ENCODE measurements around the gene ZNF593. TPM values are rescaled to one million over a fixed set of nuclear protein-coding genes. Genes with fewer than 3 reads are reported as not detected.

ZNF593 gene
- polyA plus RNA-seq, 2 donors: 42.3 to 63.3 TPM

- Histone ChIP-seq H3K27me3 (ENCODE audit: control insufficient read depth in 1 of 2, insufficient read depth in 2 of 2, low read length in 2 of 2) (no peaks in the 10 kb centered on the region), H3K27ac (ENCODE audit: low read depth in 2 of 2, low read length in 1 of 2) (no peak overlapping the region), H3K9me3 (ENCODE audit: control insufficient read depth in 2 of 2, insufficient read depth in 1 of 2, low read depth in 1 of 2, low read length in 1 of 2) (no peaks in the 10 kb centered on the region), H3K36me3 (ENCODE audit: control insufficient read depth in 2 of 2, insufficient read depth in 2 of 2, low read length in 1 of 2) (peaks cover 0 to 29% of the 10 kb centered on the region in 2 donors), H3K4me3 (ENCODE audit: low read depth in 1 of 2, low read length in 2 of 2) (no peak overlapping the region), H3K4me1 (ENCODE audit: control insufficient read depth in 2 of 2, insufficient read depth in 2 of 2, low read length in 1 of 2) (peaks cover 4 to 5% of the 10 kb centered on the region in 2 donors)
- 81 to 82% methylated on average over 7 of the region's 7 CpGs for WGBS, 2 donors
Observed at GRCh38 chr1:26182383-26182696, 12.6 kb downstream of the ZNF593 start.

- Histone ChIP-seq H3K36me3 (ENCODE audit: control insufficient read depth in 2 of 2, insufficient read depth in 2 of 2, low read length in 1 of 2) (peaks cover 0 to 37% of the 10 kb centered on the region in 2 donors), H3K27me3 (ENCODE audit: control insufficient read depth in 1 of 2, insufficient read depth in 2 of 2, low read length in 2 of 2) (no peaks in the 10 kb centered on the region), H3K27ac (ENCODE audit: low read depth in 2 of 2, low read length in 1 of 2) (no peak overlapping the region), H3K9me3 (ENCODE audit: control insufficient read depth in 2 of 2, insufficient read depth in 1 of 2, low read depth in 1 of 2, low read length in 1 of 2) (no peaks in the 10 kb centered on the region), H3K4me3 (ENCODE audit: low read depth in 1 of 2, low read length in 2 of 2) (no peak overlapping the region), H3K4me1 (ENCODE audit: control insufficient read depth in 2 of 2, insufficient read depth in 2 of 2, low read length in 1 of 2) (peaks cover 4 to 5% of the 10 kb centered on the region in 2 donors)
- 92 to 93% methylated on average over 7 of the region's 7 CpGs for WGBS, 2 donors
Observed at GRCh38 chr1:26184086-26184485, 14.4 kb downstream of the ZNF593 start.

- WGBS, 2 donors: 94 to 96% methylated on average over 21 of the region's 21 CpGs
- no peak overlapping the region for H3K27ac ChIP-seq (ENCODE audit: low read depth in 2 of 2, low read length in 1 of 2)
- no peaks in the 10 kb centered on the region for H3K27me3 ChIP-seq (ENCODE audit: control insufficient read depth in 1 of 2, insufficient read depth in 2 of 2, low read length in 2 of 2)
- H3K9me3 ChIP-seq (ENCODE audit: control insufficient read depth in 2 of 2, insufficient read depth in 1 of 2, low read depth in 1 of 2, low read length in 1 of 2): no peaks in the 10 kb centered on the region
- H3K4me3 ChIP-seq (ENCODE audit: low read depth in 1 of 2, low read length in 2 of 2): no peak overlapping the region
- H3K4me1 ChIP-seq (ENCODE audit: control insufficient read depth in 2 of 2, insufficient read depth in 2 of 2, low read length in 1 of 2): peaks cover 4 to 5% of the 10 kb centered on the region in 2 donors
- H3K36me3 ChIP-seq (ENCODE audit: control insufficient read depth in 2 of 2, insufficient read depth in 2 of 2, low read length in 1 of 2): peaks cover 0 to 38% of the 10 kb centered on the region in 2 donors
Observed at GRCh38 chr1:26184883-26185282, 15.2 kb downstream of the ZNF593 start.

GRCh38 chr1:26187882-26188281, 18.2 kb downstream of the ZNF593 start:
- 91 to 96% methylated on average over 6 of the region's 6 CpGs for WGBS, 2 donors
- H3K4me3 ChIP-seq (ENCODE audit: low read depth in 1 of 2, low read length in 2 of 2): no peak overlapping the region
- H3K9me3 ChIP-seq (ENCODE audit: control insufficient read depth in 2 of 2, insufficient read depth in 1 of 2, low read depth in 1 of 2, low read length in 1 of 2): no peaks in the 10 kb centered on the region

GRCh38 chr1:26188477-26188876, 18.8 kb downstream of the ZNF593 start:
- no peak overlapping the region for H3K27ac ChIP-seq (ENCODE audit: low read depth in 2 of 2, low read length in 1 of 2)
- no peaks in the 10 kb centered on the region for H3K27me3 ChIP-seq (ENCODE audit: control insufficient read depth in 1 of 2, insufficient read depth in 2 of 2, low read length in 2 of 2)
- H3K4me3 ChIP-seq (ENCODE audit: low read depth in 1 of 2, low read length in 2 of 2): no peak overlapping the region
- no peaks in the 10 kb centered on the region for H3K9me3 ChIP-seq (ENCODE audit: control insufficient read depth in 2 of 2, insufficient read depth in 1 of 2, low read depth in 1 of 2, low read length in 1 of 2)
- peaks cover 0 to 23% of the 10 kb centered on the region in 2 donors for H3K36me3 ChIP-seq (ENCODE audit: control insufficient read depth in 2 of 2, insufficient read depth in 2 of 2, low read length in 1 of 2)
- WGBS, 2 donors: 88 to 94% methylated on average over 8 of the region's 8 CpGs
- H3K4me1 ChIP-seq (ENCODE audit: control insufficient read depth in 2 of 2, insufficient read depth in 2 of 2, low read length in 1 of 2): no peaks in the 10 kb centered on the region

More at GRCh38 chr1:26187882-26188281, 18.2 kb downstream of the ZNF593 start:
- peaks cover 0 to 28% of the 10 kb centered on the region in 2 donors for H3K36me3 ChIP-seq (ENCODE audit: control insufficient read depth in 2 of 2, insufficient read depth in 2 of 2, low read length in 1 of 2)
- H3K27ac ChIP-seq (ENCODE audit: low read depth in 2 of 2, low read length in 1 of 2): no peak overlapping the region
- no peaks in the 10 kb centered on the region for H3K4me1 ChIP-seq (ENCODE audit: control insufficient read depth in 2 of 2, insufficient read depth in 2 of 2, low read length in 1 of 2)
- no peaks in the 10 kb centered on the region for H3K27me3 ChIP-seq (ENCODE audit: control insufficient read depth in 1 of 2, insufficient read depth in 2 of 2, low read length in 2 of 2)

GRCh38 chr1:26189331-26189730, 19.6 kb downstream of the ZNF593 start:
- H3K36me3 ChIP-seq (ENCODE audit: control insufficient read depth in 2 of 2, insufficient read depth in 2 of 2, low read length in 1 of 2): peaks cover 0 to 19% of the 10 kb centered on the region in 2 donors
- H3K9me3 ChIP-seq (ENCODE audit: control insufficient read depth in 2 of 2, insufficient read depth in 1 of 2, low read depth in 1 of 2, low read length in 1 of 2): no peaks in the 10 kb centered on the region
- H3K27me3 ChIP-seq (ENCODE audit: control insufficient read depth in 1 of 2, insufficient read depth in 2 of 2, low read length in 2 of 2): no peaks in the 10 kb centered on the region

GRCh38 chr1:26189751-26190275, 20.1 kb downstream of the ZNF593 start:
- peaks cover 0 to 18% of the 10 kb centered on the region in 2 donors for H3K36me3 ChIP-seq (ENCODE audit: control insufficient read depth in 2 of 2, insufficient read depth in 2 of 2, low read length in 1 of 2)
- H3K4me1 ChIP-seq (ENCODE audit: control insufficient read depth in 2 of 2, insufficient read depth in 2 of 2, low read length in 1 of 2): no peaks in the 10 kb centered on the region
- no peak overlapping the region for H3K4me3 ChIP-seq (ENCODE audit: low read depth in 1 of 2, low read length in 2 of 2)
- H3K27ac ChIP-seq (ENCODE audit: low read depth in 2 of 2, low read length in 1 of 2): no peak overlapping the region
- WGBS, 2 donors: 78 to 83% methylated on average over 7 of the region's 7 CpGs
- H3K9me3 ChIP-seq (ENCODE audit: control insufficient read depth in 2 of 2, insufficient read depth in 1 of 2, low read depth in 1 of 2, low read length in 1 of 2): no peaks in the 10 kb centered on the region
- no peaks in the 10 kb centered on the region for H3K27me3 ChIP-seq (ENCODE audit: control insufficient read depth in 1 of 2, insufficient read depth in 2 of 2, low read length in 2 of 2)

More at GRCh38 chr1:26189331-26189730, 19.6 kb downstream of the ZNF593 start:
- H3K4me1 ChIP-seq (ENCODE audit: control insufficient read depth in 2 of 2, insufficient read depth in 2 of 2, low read length in 1 of 2): no peaks in the 10 kb centered on the region
- 76 to 80% methylated on average over 6 of the region's 6 CpGs for WGBS, 2 donors
- H3K4me3 ChIP-seq (ENCODE audit: low read depth in 1 of 2, low read length in 2 of 2): no peak overlapping the region
- H3K27ac ChIP-seq (ENCODE audit: low read depth in 2 of 2, low read length in 1 of 2): no peak overlapping the region

- Histone ChIP-seq H3K9me3 (ENCODE audit: control insufficient read depth in 2 of 2, insufficient read depth in 1 of 2, low read depth in 1 of 2, low read length in 1 of 2) (no peaks in the 10 kb centered on the region), H3K27ac (ENCODE audit: low read depth in 2 of 2, low read length in 1 of 2) (no peak within 1 kb of the TSS), H3K36me3 (ENCODE audit: control insufficient read depth in 2 of 2, insufficient read depth in 2 of 2, low read length in 1 of 2) (peaks cover 0 to 16% of the 10 kb centered on the region in 2 donors), H3K4me3 (ENCODE audit: low read depth in 1 of 2, low read length in 2 of 2) (no peak within 1 kb of the TSS), H3K27me3 (ENCODE audit: control insufficient read depth in 1 of 2, insufficient read depth in 2 of 2, low read length in 2 of 2) (no peaks in the 10 kb centered on the region), H3K4me1 (ENCODE audit: control insufficient read depth in 2 of 2, insufficient read depth in 2 of 2, low read length in 1 of 2) (no peaks in the 10 kb centered on the region)
- 50 to 60% methylated on average over 16 of the region's 16 CpGs for WGBS, 2 donors
Observed at GRCh38 chr1:26190373-26190987, 20.8 kb downstream of the ZNF593 start, which contains the start of gene CATSPER4. CATSPER4 (plus strand) TSS chr1:26190602; CDS start chr1:26190628, 26 bp downstream.

GRCh38 chr1:26191739-26192138, 22.0 kb downstream of the ZNF593 start:
- WGBS, 2 donors: 47 to 53% methylated on average over 3 of the region's 3 CpGs
- Histone ChIP-seq H3K36me3 (ENCODE audit: control insufficient read depth in 2 of 2, insufficient read depth in 2 of 2, low read length in 1 of 2) (peaks cover 0 to 11% of the 10 kb centered on the region in 2 donors), H3K27ac (ENCODE audit: low read depth in 2 of 2, low read length in 1 of 2) (no peak overlapping the region), H3K9me3 (ENCODE audit: control insufficient read depth in 2 of 2, insufficient read depth in 1 of 2, low read depth in 1 of 2, low read length in 1 of 2) (no peaks in the 10 kb centered on the region), H3K4me1 (ENCODE audit: control insufficient read depth in 2 of 2, insufficient read depth in 2 of 2, low read length in 1 of 2) (no peaks in the 10 kb centered on the region), H3K27me3 (ENCODE audit: control insufficient read depth in 1 of 2, insufficient read depth in 2 of 2, low read length in 2 of 2) (no peaks in the 10 kb centered on the region), H3K4me3 (ENCODE audit: low read depth in 1 of 2, low read length in 2 of 2) (no peak overlapping the region)

- Histone ChIP-seq H3K27me3 (ENCODE audit: control insufficient read depth in 1 of 2, insufficient read depth in 2 of 2, low read length in 2 of 2) (no peaks in the 10 kb centered on the region), H3K4me1 (ENCODE audit: control insufficient read depth in 2 of 2, insufficient read depth in 2 of 2, low read length in 1 of 2) (no peaks in the 10 kb centered on the region), H3K9me3 (ENCODE audit: control insufficient read depth in 2 of 2, insufficient read depth in 1 of 2, low read depth in 1 of 2, low read length in 1 of 2) (no peaks in the 10 kb centered on the region), H3K4me3 (ENCODE audit: low read depth in 1 of 2, low read length in 2 of 2) (no peak overlapping the region), H3K27ac (ENCODE audit: low read depth in 2 of 2, low read length in 1 of 2) (no peak overlapping the region), H3K36me3 (ENCODE audit: control insufficient read depth in 2 of 2, insufficient read depth in 2 of 2, low read length in 1 of 2) (no peaks in the 10 kb centered on the region)
- 56 to 72% methylated on average over 3 of the region's 3 CpGs for WGBS, 2 donors
Observed at GRCh38 chr1:26195805-26196204, 26.1 kb downstream of the ZNF593 start.

Data from esophagus (tissue), 2 donors.